Measurements from ENCODE around the gene LRRC8C. TPM values are rescaled to one million over a fixed set of nuclear protein-coding genes. Genes with fewer than 3 reads are reported as not detected.

The LRRC8C gene
- total RNA-seq, 1 donor from 2014 or later: 9.8 TPM

- no peak for DNase-seq (ENCODE audit: low read depth)
- TF ChIP-seq CTCF (conservative IDR thresholded peaks at IDR 0.05; ENCODE audit: low read depth, low read length): no peak
- H3K4me3 ChIP-seq (ENCODE audit: low read depth, low read length): no peak overlapping the region
Observed at GRCh38 chr1:89735479-89735878, 102.6 kb downstream of the LRRC8C start.

GRCh38 chr1:89736937-89737733 is 104.2 kb downstream of the LRRC8C start:
- no peak for TF ChIP-seq CTCF (conservative IDR thresholded peaks at IDR 0.05; ENCODE audit: low read depth, low read length)
- no peak for DNase-seq (ENCODE audit: low read depth)

DNA sequence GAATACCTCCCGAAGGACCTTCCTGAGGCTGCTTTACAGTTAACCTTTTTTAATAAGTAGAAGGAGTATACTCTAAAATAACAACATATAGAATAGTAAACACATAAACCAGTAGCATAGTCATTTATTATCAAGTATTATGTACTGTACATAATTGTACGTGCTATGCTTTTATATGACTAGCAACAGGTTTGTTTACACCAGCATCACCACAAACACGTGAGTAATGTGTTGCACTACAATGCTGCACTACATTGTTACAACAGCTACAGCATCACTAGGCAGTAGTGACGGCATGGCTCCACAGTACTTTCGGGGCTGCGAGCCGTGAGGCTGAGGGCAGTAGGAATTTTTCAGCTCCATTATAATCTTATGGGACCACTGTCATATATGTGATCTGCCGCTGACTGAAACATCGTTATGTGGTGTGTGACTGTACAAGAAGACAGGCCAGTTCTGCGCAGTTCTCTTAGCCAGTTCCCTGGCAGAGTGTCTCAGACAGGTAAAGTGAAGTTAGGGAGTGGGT is 105.1 kb downstream of the LRRC8C start:
- DNase-seq (ENCODE audit: low read depth): no peak
- H3K4me3 ChIP-seq (ENCODE audit: low read depth, low read length): no peak overlapping the region
- no peak for TF ChIP-seq CTCF (conservative IDR thresholded peaks at IDR 0.05; ENCODE audit: low read depth, low read length)

More at GRCh38 chr1:89736937-89737733, 104.2 kb downstream of the LRRC8C start:
- H3K4me3 ChIP-seq (ENCODE audit: low read depth, low read length): no peak overlapping the region

DNA sequence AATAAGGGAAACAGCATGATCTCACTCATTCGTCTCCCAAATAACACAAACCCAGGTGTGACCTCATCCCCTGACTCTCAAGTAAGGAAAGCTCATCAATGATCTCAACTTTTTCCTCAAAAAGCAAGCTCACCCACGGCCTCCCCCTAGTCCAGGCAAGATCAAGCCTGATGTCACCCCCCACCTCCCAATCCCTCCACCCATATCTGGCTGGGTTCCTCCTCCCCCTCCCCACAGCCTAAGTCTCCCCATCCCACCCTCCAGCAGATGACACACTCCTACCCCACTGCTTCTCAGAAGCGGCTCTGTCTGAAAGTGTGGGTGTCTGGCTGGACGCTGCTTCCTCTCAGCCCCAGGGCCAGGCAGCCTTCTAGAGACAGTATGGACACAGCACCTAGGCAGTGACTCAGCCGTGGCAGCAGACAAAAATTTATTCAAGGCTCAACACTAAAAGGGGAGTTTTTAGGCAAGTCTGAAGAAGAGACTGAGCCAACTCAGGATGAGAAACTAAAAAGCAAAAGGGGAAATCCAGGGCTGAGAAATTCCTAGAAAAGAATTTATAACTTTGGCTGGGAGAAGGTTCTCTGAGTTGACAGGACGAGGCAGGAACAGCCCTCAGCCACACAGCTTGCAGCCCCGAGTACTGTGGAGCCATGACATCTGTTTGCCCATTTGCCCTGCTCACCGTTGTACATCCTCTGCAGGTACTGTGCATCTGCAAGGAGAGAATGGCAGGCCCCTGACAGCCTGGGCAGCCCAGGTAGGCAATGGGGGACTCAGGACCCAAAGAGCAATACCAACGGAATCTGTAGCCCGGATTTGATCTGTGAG is 106.3 kb downstream of the LRRC8C start:
- no peak for DNase-seq (ENCODE audit: low read depth)
- TF ChIP-seq CTCF (conservative IDR thresholded peaks at IDR 0.05; ENCODE audit: low read depth, low read length): no peak
- no peak overlapping the region for H3K4me3 ChIP-seq (ENCODE audit: low read depth, low read length)

DNA sequence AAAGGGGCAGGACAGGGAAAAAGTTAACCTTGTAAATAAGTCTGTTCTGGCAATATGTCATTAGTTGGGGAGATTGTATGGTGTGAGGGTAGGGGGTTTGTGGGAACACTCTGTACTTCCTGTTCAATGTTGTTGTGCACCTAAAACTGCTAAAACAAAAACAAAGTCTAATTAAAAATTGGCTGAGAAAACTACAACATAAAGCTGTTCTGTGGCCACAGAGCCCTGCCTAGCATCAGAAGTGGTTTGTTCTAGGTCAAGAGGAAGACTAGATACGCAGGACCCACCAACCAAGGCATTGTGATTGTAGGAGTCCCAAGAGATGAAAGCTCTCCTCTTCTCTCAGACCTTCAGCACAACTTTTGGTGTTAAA is 106.9 kb downstream of the LRRC8C start:
- no peak for TF ChIP-seq CTCF (conservative IDR thresholded peaks at IDR 0.05; ENCODE audit: low read depth, low read length)
- DNase-seq (ENCODE audit: low read depth): no peak

DNA sequence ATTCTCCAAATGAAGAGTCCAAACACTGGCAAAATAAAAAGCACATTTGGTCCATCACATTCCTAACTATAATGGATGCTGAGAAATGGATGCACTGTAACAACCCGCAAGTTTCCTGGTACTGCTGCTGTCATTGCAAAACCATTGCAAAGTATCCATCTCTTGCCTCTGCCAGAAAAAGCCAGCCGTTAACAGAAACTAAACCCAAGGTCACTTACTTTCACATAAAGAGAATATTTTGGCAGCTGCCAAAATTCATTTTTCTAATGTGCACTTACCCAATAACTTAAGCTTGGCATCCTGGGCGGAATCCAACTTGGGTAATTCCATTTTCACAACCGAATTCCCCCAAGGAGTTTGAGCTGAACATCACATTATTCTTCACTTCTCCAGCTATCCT is 110.9 kb downstream of the LRRC8C start:
- no peak overlapping the region for H3K4me3 ChIP-seq (ENCODE audit: low read depth, low read length)
- no peak for TF ChIP-seq CTCF (conservative IDR thresholded peaks at IDR 0.05; ENCODE audit: low read depth, low read length)
- DNase-seq (ENCODE audit: low read depth): no peak

More for the DNA sequence above, 106.9 kb downstream of the LRRC8C start:
- H3K4me3 ChIP-seq (ENCODE audit: low read depth, low read length): no peak overlapping the region

All from epithelial cell of proximal tubule (primary cell).